Peyer's patch (tissue), 4 donors: ENCODE results near the gene RIPPLY1. TPM values are rescaled to one million over a fixed set of nuclear protein-coding genes. Genes with fewer than 3 reads are reported as not detected.
A peak's percentile ranks its signal among the peaks of the same experiment; 100 is the strongest.

Experiments
- DNase-seq, 3 donors: peaks; one replicate each; pipeline ENCODE4 v3.0.0-alpha.2; 2017 to 2019
- H3K27ac ChIP-seq, 4 donors: fragments of 200-600 bp; sonication (generic); one replicate each; pipeline ENCODE4 v1.5.1; 2016 to 2019
- H3K27me3 ChIP-seq, 2 donors: fragments of 200-600 bp; sonication (generic); one replicate each; pipeline ENCODE4 v1.5.1; 2019
- H3K36me3 ChIP-seq, 3 donors: fragments of 200-600 bp; sonication (generic); one replicate each; pipeline ENCODE4 v1.5.1; 2016 to 2019
- H3K4me1 ChIP-seq, 4 donors: fragments of 200-600 bp; sonication (generic); one replicate each; pipeline ENCODE4 v1.5.1; 2016 to 2019
- H3K4me3 ChIP-seq, 4 donors: fragments of 200-600 bp; sonication (generic); 1 replicate in 3 of 4; 2 replicates in 1 of 4; pipeline ENCODE4 v1.5.1; 2016 to 2019; ENCODE audit warnings: mild to moderate bottlenecking in 1 of 4
- H3K9me3 ChIP-seq, 4 donors: fragments of 200-600 bp; sonication (generic); one replicate each; pipeline ENCODE4 v1.5.1; 2016 to 2019; ENCODE audit warnings: mild to moderate bottlenecking in 1 of 4
- POLR2A ChIP-seq, 2 donors: fragments of 450-650 bp; IDR thresholded peaks; one replicate each; pipeline ENCODE4 v1.5.1; 2017; ENCODE audit warnings: antibody characterized with exemption in 2 of 2, mild to moderate bottlenecking in 2 of 2, moderate library complexity in 2 of 2
- total RNA-seq, 4 donors: library from RNA; depleted of rRNA; stranded (reverse); fragments of >200 nt; gene quantifications; one replicate each; pipeline ENCODE4 v1.1.0, GENCODE V29; 2016
- TF ChIP-seq, protein P1 (sequence below), 6 experiments: fragments of 450-650 bp in 4 of 6; fragments of 200-600 bp in 2 of 6; sonication (generic) in 1 of 6; IDR thresholded peaks; one replicate each; pipeline ENCODE4 v1.5.1; 2017 to 2019; ENCODE audit warnings: antibody characterized with exemption in 6 of 6, mild to moderate bottlenecking in 3 of 6, moderate library complexity in 1 of 6

RIPPLY1 gene
- total RNA-seq, 4 donors from 2014 or later: not detected

DNA sequence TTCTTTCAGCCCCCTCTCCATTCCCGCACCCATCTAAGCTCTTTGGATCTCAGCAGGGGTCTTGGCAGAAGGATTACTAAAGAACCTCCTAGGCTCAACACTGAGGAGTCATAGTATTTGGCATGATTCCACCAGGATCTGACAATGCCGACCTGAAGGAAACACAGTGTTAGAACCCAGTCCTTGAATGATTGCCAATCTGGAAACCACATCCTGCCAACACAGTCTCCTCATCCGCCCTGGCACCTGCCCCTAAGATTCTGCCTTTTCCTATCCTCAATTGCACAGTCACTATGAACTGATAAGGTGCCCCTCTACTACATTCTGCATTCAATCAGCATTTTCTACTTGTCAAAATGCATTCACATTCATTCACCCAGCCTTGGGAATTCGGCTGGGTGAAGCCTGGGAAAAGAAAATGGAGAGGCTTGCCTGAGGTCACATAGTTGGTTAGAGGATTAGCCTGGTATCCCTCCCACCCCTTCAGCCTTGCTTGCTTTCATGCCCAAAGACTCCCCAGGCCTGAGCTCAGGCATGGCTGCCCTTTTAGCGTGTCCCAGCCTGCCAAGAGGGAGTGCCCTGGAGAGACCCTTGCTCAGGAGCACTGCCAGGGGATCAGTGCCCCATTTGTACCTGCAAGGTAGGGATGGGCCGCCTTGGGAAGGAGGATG lies 14.8 kb upstream of the RIPPLY1 start:
- Histone ChIP-seq H3K27me3 (no peaks in the 10 kb centered on the region), H3K27ac (no peak overlapping the region), H3K36me3 (no peaks in the 10 kb centered on the region), H3K4me1 (no peaks in the 10 kb centered on the region), H3K9me3 (no peaks in the 10 kb centered on the region), H3K4me3 (no peak overlapping the region)
- no peak for DNase-seq
- TF ChIP-seq, protein P1, sequence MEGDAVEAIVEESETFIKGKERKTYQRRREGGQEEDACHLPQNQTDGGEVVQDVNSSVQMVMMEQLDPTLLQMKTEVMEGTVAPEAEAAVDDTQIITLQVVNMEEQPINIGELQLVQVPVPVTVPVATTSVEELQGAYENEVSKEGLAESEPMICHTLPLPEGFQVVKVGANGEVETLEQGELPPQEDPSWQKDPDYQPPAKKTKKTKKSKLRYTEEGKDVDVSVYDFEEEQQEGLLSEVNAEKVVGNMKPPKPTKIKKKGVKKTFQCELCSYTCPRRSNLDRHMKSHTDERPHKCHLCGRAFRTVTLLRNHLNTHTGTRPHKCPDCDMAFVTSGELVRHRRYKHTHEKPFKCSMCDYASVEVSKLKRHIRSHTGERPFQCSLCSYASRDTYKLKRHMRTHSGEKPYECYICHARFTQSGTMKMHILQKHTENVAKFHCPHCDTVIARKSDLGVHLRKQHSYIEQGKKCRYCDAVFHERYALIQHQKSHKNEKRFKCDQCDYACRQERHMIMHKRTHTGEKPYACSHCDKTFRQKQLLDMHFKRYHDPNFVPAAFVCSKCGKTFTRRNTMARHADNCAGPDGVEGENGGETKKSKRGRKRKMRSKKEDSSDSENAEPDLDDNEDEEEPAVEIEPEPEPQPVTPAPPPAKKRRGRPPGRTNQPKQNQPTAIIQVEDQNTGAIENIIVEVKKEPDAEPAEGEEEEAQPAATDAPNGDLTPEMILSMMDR (IDR thresholded peaks at IDR 0.05): no peak
- TF ChIP-seq POLR2A (IDR thresholded peaks at IDR 0.05): no peak

DNA sequence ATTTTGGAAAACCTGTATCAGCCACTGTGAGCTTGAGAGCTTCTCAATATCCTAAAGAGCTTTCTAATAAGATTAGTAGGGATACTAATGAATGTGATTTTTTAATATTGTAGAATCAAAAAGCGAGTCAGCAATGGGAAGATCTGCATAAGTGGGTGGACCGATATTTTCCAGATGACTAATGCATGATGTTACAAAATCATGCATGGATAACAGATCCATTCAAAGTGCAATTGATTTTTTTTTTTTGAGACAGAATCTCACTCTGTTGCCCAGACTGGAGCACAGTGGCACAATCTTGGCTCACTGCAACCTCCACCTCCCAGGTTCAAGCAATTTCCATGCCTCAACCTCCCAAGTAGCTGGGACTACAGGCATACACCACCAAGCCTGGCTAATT lies 9.7 kb upstream of the RIPPLY1 start:
- Histone ChIP-seq H3K4me1 (no peaks in the 10 kb centered on the region), H3K4me3 (no peak overlapping the region), H3K36me3 (no peaks in the 10 kb centered on the region), H3K9me3 (no peaks in the 10 kb centered on the region), H3K27me3 (no peaks in the 10 kb centered on the region), H3K27ac (no peak overlapping the region)
- TF ChIP-seq, protein P1 (IDR thresholded peaks at IDR 0.05): no peak
- TF ChIP-seq POLR2A (IDR thresholded peaks at IDR 0.05): no peak
- no peak for DNase-seq

DNA sequence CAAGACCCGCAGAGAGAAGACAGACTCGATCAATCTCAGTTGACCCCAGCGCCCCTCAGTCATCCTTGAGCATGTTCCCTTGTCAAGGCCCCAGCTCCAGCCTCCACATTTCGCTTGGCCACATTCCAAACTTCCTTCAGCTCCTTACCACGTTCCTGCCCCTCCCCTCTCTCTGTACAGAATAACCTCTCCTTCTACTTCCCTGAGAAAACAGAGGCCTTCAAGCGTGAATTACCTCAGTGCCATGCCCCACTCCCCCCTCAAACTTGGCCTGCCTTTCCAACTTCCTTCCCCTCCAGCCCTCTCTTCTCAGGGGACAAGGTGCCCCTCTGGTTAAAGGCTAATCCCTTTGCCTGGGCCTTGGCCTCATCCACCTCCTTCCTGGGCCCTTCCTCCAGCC lies 3.2 kb upstream of the RIPPLY1 start:
- TF ChIP-seq, protein P1 (IDR thresholded peaks at IDR 0.05): no peak
- TF ChIP-seq POLR2A (IDR thresholded peaks at IDR 0.05): no peak
- Histone ChIP-seq H3K9me3 (no peaks in the 10 kb centered on the region), H3K27ac (no peak overlapping the region), H3K4me1 (no peaks in the 10 kb centered on the region), H3K27me3 (no peaks in the 10 kb centered on the region), H3K36me3 (no peaks in the 10 kb centered on the region), H3K4me3 (no peak overlapping the region)
- peak in 1 of 3 donors; percentile 43 for DNase-seq

DNA sequence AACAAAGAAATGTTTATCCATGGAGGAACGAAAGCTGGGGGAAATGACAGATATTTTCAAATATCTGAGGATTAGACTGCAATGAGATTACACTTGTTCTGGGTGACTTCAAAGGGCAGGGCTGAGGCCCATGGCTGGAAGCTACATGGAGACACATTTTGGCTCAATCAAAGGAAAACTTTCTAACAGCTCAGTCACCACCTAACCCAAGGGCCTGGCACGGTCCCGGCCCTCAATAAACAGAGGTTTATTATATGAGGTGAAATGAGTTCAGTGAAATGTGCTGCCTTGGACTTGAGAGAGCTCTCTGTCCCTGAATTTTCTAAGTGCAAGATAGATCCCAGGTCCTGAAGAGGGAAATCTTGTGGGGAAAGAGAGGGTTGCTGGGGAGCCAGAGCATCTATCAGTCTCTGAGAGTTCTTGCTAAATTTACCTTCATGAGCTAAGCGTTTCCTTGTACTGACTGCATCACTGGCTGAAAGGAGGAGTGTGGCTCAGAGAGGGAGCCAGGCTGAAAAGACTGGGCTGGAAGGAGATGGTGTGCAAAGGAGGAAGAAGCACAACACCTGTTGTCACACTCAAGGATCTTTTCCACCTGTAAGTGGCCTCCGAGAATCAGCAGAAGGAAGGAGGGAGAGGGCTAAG lies 2.0 kb upstream of the RIPPLY1 start:
- DNase-seq: no peak
- H3K27me3 ChIP-seq: no peaks in the 10 kb centered on the region
- H3K36me3 ChIP-seq: no peaks in the 10 kb centered on the region
- H3K27ac ChIP-seq: no peak overlapping the region
- no peaks in the 10 kb centered on the region for H3K9me3 ChIP-seq
- TF ChIP-seq, protein P1 (IDR thresholded peaks at IDR 0.05): no peak
- no peak for TF ChIP-seq POLR2A (IDR thresholded peaks at IDR 0.05)
- no peak overlapping the region for H3K4me3 ChIP-seq
- no peaks in the 10 kb centered on the region for H3K4me1 ChIP-seq

DNA sequence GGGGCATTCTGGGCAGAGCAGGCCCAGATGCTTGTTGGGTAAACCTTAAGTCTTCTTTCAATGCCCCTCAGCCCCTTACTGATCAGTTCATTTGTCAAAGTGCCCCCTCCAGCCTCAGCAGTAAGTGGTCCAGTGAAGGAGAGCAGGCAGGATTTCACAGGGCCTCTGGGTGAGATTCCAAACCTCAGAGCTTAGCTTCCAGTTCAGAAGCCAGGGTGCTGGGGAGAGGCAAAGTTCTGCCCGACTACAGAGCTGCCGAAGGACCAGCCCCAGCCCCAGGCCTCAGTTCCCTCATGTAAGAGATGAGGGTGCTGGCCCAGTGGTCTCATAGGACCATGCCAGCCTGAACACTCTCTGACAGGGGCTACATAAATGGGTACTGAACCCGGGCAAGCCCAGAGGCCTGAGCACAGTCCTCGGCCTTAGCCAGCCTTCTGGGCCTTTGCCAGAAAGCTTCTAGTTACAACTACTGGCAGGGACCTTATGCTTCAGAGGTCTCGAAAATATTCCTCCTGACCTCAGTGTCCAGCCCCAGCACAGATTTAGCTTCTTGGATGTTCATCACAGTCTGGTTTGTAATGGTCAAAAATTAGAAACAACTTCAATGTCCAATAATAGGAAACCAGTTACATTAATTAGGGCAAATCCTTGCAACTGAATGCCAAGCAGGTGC lies 851 bp upstream of the RIPPLY1 start:
- no peaks in the 10 kb centered on the region for H3K27me3 ChIP-seq
- TF ChIP-seq, protein P1 (IDR thresholded peaks at IDR 0.05): no peak
- TF ChIP-seq POLR2A (IDR thresholded peaks at IDR 0.05): no peak
- H3K9me3 ChIP-seq: no peaks in the 10 kb centered on the region
- no peak overlapping the region for H3K4me3 ChIP-seq
- no peak overlapping the region for H3K27ac ChIP-seq
- no peaks in the 10 kb centered on the region for H3K36me3 ChIP-seq
- DNase-seq: no peak
- no peaks in the 10 kb centered on the region for H3K4me1 ChIP-seq
